ENCODE measurements around the gene WDR47. TPM values are rescaled to one million over a fixed set of nuclear protein-coding genes. Genes with fewer than 3 reads are reported as not detected.
A peak's percentile ranks its signal among the peaks of the same experiment; 100 is the strongest.

The WDR47 gene
- total and polyA plus RNA-seq, 2 of the 8 experiments (the other 6 are each of a cell fraction or from before 2014, with no cell fraction given), result 1.9 to 6.7 TPM

- TF ChIP-seq EZH2 (IDR thresholded peaks at IDR 0.05; ENCODE audit: low read depth, low read length, severe bottlenecking) (no peak), SP2 (IDR thresholded peaks at IDR 0.05; ENCODE audit: low read length) (no peak), CBX8 (IDR thresholded peaks at IDR 0.05; ENCODE audit: borderline replicate concordance, low read depth, low read length) (no peak), CTBP2 (IDR thresholded peaks at IDR 0.05; ENCODE audit: borderline replicate concordance, insufficient read depth, insufficient read length, low read length) (no peak), MAFK (IDR thresholded peaks at IDR 0.05; ENCODE audit: low read depth, low read length) (no peak), BACH1 (IDR thresholded peaks at IDR 0.05; ENCODE audit: low read length) (no peak), EP300 (IDR thresholded peaks at IDR 0.05; ENCODE audit: borderline replicate concordance in 1 of 2, low read depth in 2 of 2, low read length in 2 of 2) (no peak), TAF7 (optimal IDR thresholded peaks at IDR 0.05; ENCODE audit: borderline replicate concordance, low read depth, low read length) (peak; percentile 94), KDM4A (IDR thresholded peaks at IDR 0.05; ENCODE audit: low read depth, low read length, severe bottlenecking) (peak; percentile 67), SIX5 (IDR thresholded peaks at IDR 0.05; ENCODE audit: low read depth, low read length) (no peak), CHD2 (IDR thresholded peaks at IDR 0.05; ENCODE audit: low read length) (no peak), CBX5 (IDR thresholded peaks at IDR 0.05; ENCODE audit: low read depth, low read length) (no peak), KDM1A (IDR thresholded peaks at IDR 0.05; ENCODE audit: borderline replicate concordance, low read length) (no peak), TEAD4 (IDR thresholded peaks at IDR 0.05; ENCODE audit: low read depth, low read length) (peak; percentile 6; the same call in 1 of the 2 replicates), SUZ12 (IDR thresholded peaks at IDR 0.05; ENCODE audit: low read length) (no peak), CHD1 (IDR thresholded peaks at IDR 0.05; ENCODE audit: low read depth, low read length) (no peak), KDM5A (IDR thresholded peaks at IDR 0.05; ENCODE audit: low read length) (no peak), JUND (IDR thresholded peaks at IDR 0.05; ENCODE audit: low read length) (no peak), RAD21 (IDR thresholded peaks at IDR 0.05 in 1 of 2, conservative IDR thresholded peaks at IDR 0.05 in 1 of 2; ENCODE audit: low read depth in 2 of 2, low read length in 2 of 2) (no peak), JUN (IDR thresholded peaks at IDR 0.05; ENCODE audit: low read depth, low read length) (no peak), GABPA (IDR thresholded peaks at IDR 0.05; ENCODE audit: borderline replicate concordance, insufficient read depth, low read length) (no peak), POU5F1 (IDR thresholded peaks at IDR 0.05; ENCODE audit: low read depth, low read length) (no peak), TBP (IDR thresholded peaks at IDR 0.05; ENCODE audit: low read depth, low read length) (peak; percentile 94)
Measured at GRCh38 chr1:109041621-109042468, at the start of gene WDR47 (continued).
